Hepatocyte (in vitro differentiated cells): Measurements from ENCODE around the gene FDXACB1.

Experiments
- CTCF ChIP-seq: fragments of 200-600 bp; sonication (generic); IDR thresholded peaks from 2 replicates; pipeline ENCODE4 v1.5.1; 2016; ENCODE audit warnings: antibody characterized with exemption, mild to moderate bottlenecking; ENCODE audit not compliant: poor library complexity
- EZH2phosphoT487 ChIP-seq: fragments of 200-600 bp; sonication (generic); IDR thresholded peaks from one replicate; pipeline ENCODE4 v1.6.1; 2018; ENCODE audit warnings: antibody characterized with exemption, mild to moderate bottlenecking, low read depth, moderate library complexity; ENCODE audit not compliant: unreplicated experiment, severe bottlenecking

GRCh38 chr11:111886032-111886431, 7.1 kb upstream of the FDXACB1 start:
- TF ChIP-seq CTCF (no peak), EZH2phosphoT487 (no peak)
